OCI-LY1 (cell line): ENCODE measurements around the gene IL1RAPL1.

Experiments used
- H2AFZ ChIP-seq: fragments of 200-600 bp; sonication (generic), shearing (Covaris generic); 2 replicates; pipeline ENCODE4 v1.6.0; 2014; ENCODE audit warnings: antibody characterized with exemption, mild to moderate bottlenecking, low read length
- H3F3A ChIP-seq: fragments of 200-600 bp; sonication (generic), shearing (Covaris generic); 2 replicates; pipeline ENCODE4 v1.6.0; 2014; ENCODE audit warnings: mild to moderate bottlenecking, antibody characterized with exemption, low read length, moderate library complexity; ENCODE audit not compliant: insufficient read depth
- H3K27ac ChIP-seq: fragments of 200-600 bp; sonication (generic); 2 replicates; pipeline ENCODE4 v1.5.1; 2014; ENCODE audit warnings: low read length, mixed run types, mild to moderate bottlenecking, low read depth; ENCODE audit not compliant: poor library complexity, severe bottlenecking
- H3K27me3 ChIP-seq: fragments of 200-600 bp; sonication (generic); 2 replicates; pipeline ENCODE4 v1.6.0; 2014; ENCODE audit warnings: antibody characterized with exemption, mild to moderate bottlenecking, low read length, moderate library complexity; ENCODE audit not compliant: insufficient read depth
- H3K36me3 ChIP-seq: fragments of 200-600 bp; sonication (generic); 2 replicates; pipeline ENCODE4 v1.6.1; 2014; ENCODE audit warnings: mild to moderate bottlenecking, antibody characterized with exemption, low read length, moderate library complexity, mixed read lengths; ENCODE audit not compliant: insufficient read depth
- H3K4me1 ChIP-seq: fragments of 200-600 bp; sonication (generic); 2 replicates; pipeline ENCODE4 v1.5.1; 2014; ENCODE audit warnings: mild to moderate bottlenecking, low read length, moderate library complexity; ENCODE audit not compliant: insufficient read depth, severe bottlenecking
- H3K4me2 ChIP-seq: fragments of 200-600 bp; sonication (generic), shearing (Covaris generic); 2 replicates; pipeline ENCODE4 v1.6.1; 2014; ENCODE audit warnings: low read length
- H3K4me3 ChIP-seq: fragments of 200-600 bp; sonication (generic); 2 replicates; pipeline ENCODE4 v1.5.1; 2014; ENCODE audit warnings: low read length, low read depth, mild to moderate bottlenecking, mixed read lengths; ENCODE audit not compliant: poor library complexity, severe bottlenecking
- H3K79me2 ChIP-seq: fragments of 200-600 bp; shearing (Covaris generic); 2 replicates; pipeline ENCODE4 v1.6.1; 2016; ENCODE audit warnings: mixed run types, low read length, mixed read lengths; ENCODE audit not compliant: insufficient read depth
- H3K9ac ChIP-seq: fragments of 200-600 bp; sonication (generic), shearing (Covaris generic); 2 replicates; pipeline ENCODE4 v1.6.1; 2014; ENCODE audit warnings: mild to moderate bottlenecking, low read length, mixed read lengths
- H3K9me2 ChIP-seq: fragments of 200-600 bp; sonication (generic), shearing (Covaris generic); 2 replicates; pipeline ENCODE4 v1.6.1; 2014; ENCODE audit warnings: low read depth, mild to moderate bottlenecking, low read length, mixed read lengths
- H3K9me3 ChIP-seq: fragments of 200-600 bp; shearing (Covaris generic); 2 replicates; pipeline ENCODE4 v1.6.1; 2014; ENCODE audit warnings: low read length, mixed read lengths
- H4K20me1 ChIP-seq: fragments of 200-600 bp; sonication (generic), shearing (Covaris generic); 2 replicates; pipeline ENCODE4 v1.6.0; 2016; ENCODE audit warnings: mild to moderate bottlenecking, low read length; ENCODE audit not compliant: insufficient read depth
- EZH2 ChIP-seq: fragments of 200-600 bp; sonication (generic), shearing (Covaris generic); IDR thresholded peaks from 2 replicates; pipeline ENCODE4 v1.8.0; 2017; ENCODE audit warnings: borderline replicate concordance, mixed run types, mild to moderate bottlenecking, antibody characterized with exemption, low read length, moderate library complexity, mixed read lengths
- TF ChIP-seq, protein P1 (sequence below): fragments of 200-600 bp; sonication (generic), shearing (Covaris generic); IDR thresholded peaks from 2 replicates; pipeline ENCODE4 v1.5.1; 2017; ENCODE audit warnings: mild to moderate bottlenecking, antibody characterized with exemption, low read length, moderate library complexity, mixed read lengths

IL1RAPL1 gene

DNA sequence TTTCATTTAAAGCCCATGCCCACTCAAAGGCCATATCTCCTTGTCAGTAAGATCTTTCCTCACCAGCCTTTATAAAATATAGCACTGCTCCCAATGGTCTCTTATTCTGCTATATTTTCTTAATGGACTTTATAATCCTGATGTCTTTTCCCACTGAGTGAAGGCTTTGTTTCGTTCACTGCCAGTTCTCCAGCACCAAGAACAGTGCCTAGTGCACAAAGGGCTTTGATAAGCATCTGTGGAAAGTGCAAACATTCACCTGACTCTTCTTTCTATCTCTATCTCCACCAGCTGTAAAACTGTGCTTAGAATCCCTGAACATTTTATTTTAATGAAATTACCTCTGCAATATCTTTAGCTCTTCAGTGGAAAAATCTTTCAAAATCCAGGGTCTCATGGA, 1054.2 kb downstream of the IL1RAPL1 start:
- no peak for TF ChIP-seq EZH2
- TF ChIP-seq, protein P1, sequence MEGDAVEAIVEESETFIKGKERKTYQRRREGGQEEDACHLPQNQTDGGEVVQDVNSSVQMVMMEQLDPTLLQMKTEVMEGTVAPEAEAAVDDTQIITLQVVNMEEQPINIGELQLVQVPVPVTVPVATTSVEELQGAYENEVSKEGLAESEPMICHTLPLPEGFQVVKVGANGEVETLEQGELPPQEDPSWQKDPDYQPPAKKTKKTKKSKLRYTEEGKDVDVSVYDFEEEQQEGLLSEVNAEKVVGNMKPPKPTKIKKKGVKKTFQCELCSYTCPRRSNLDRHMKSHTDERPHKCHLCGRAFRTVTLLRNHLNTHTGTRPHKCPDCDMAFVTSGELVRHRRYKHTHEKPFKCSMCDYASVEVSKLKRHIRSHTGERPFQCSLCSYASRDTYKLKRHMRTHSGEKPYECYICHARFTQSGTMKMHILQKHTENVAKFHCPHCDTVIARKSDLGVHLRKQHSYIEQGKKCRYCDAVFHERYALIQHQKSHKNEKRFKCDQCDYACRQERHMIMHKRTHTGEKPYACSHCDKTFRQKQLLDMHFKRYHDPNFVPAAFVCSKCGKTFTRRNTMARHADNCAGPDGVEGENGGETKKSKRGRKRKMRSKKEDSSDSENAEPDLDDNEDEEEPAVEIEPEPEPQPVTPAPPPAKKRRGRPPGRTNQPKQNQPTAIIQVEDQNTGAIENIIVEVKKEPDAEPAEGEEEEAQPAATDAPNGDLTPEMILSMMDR = no peak
- Histone ChIP-seq H3K36me3 (no peaks in the 10 kb centered on the region), H2AFZ (no peak overlapping the region)

DNA sequence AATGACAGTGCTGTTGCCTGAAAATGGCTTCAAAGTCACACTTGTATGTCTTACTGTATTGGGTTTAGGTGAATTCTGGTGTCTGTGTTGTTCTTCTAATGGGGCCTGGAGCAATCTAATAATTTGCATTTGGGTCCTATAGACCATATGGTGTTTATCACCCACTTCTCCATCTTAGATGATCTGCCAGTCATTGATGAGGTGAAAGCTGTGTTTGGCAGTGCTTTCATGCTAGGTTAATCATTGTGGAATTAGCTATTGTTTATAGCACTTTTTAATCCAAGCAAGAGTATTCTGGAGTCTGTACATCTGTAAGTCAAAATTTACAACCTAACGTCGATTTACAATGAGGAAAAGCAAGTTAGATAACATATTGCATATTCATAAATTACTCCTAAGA, 1055.9 kb downstream of the IL1RAPL1 start:
- H3K4me3 ChIP-seq = no peak overlapping the region
- H3F3A ChIP-seq = no peaks in the 10 kb centered on the region
- H3K4me1 ChIP-seq = no peaks in the 10 kb centered on the region
- H3K36me3 ChIP-seq = no peaks in the 10 kb centered on the region
- no peaks in the 10 kb centered on the region for H3K9me2 ChIP-seq
- no peak overlapping the region for H3K4me2 ChIP-seq
- H3K79me2 ChIP-seq = no peaks in the 10 kb centered on the region
- no peaks in the 10 kb centered on the region for H3K27me3 ChIP-seq
- no peak for TF ChIP-seq EZH2
- TF ChIP-seq, protein P1 = no peak
- no peaks in the 10 kb centered on the region for H3K9me3 ChIP-seq
- no peak overlapping the region for H3K27ac ChIP-seq
- no peak overlapping the region for H2AFZ ChIP-seq
- no peaks in the 10 kb centered on the region for H4K20me1 ChIP-seq
- H3K9ac ChIP-seq = no peak overlapping the region

More for the DNA sequence above, 1054.2 kb downstream of the IL1RAPL1 start:
- Histone ChIP-seq H3K9me2 (no peaks in the 10 kb centered on the region), H3K4me1 (no peaks in the 10 kb centered on the region), H4K20me1 (no peaks in the 10 kb centered on the region), H3K4me3 (no peak overlapping the region), H3K4me2 (no peak overlapping the region), H3K27me3 (no peaks in the 10 kb centered on the region), H3F3A (no peaks in the 10 kb centered on the region), H3K9me3 (no peaks in the 10 kb centered on the region), H3K79me2 (no peaks in the 10 kb centered on the region), H3K27ac (no peak overlapping the region), H3K9ac (no peak overlapping the region)

DNA sequence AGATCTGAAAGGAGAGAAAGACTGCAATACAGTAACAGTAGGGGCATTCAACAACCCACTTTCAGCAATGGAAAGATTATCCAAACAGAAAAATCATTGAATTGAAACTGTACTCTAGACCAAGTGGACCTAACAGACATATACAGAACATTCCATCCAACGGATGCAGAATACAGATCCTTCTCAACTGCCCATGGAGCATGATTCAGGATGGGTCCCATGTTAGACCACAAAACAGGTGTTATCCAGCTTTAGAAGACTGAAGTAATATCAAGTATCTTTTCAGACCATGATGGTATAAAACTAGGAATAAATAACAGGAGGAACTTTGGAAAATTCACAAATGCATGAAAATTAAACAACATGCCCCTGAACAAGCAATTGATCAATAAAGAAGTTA, 1060.9 kb downstream of the IL1RAPL1 start:
- no peaks in the 10 kb centered on the region for H4K20me1 ChIP-seq
- no peak overlapping the region for H3K27ac ChIP-seq
- H2AFZ ChIP-seq = no peak overlapping the region
- no peaks in the 10 kb centered on the region for H3F3A ChIP-seq
- no peak overlapping the region for H3K4me2 ChIP-seq
- no peaks in the 10 kb centered on the region for H3K27me3 ChIP-seq
- no peaks in the 10 kb centered on the region for H3K9me3 ChIP-seq
- no peaks in the 10 kb centered on the region for H3K36me3 ChIP-seq
- no peaks in the 10 kb centered on the region for H3K79me2 ChIP-seq
- H3K4me1 ChIP-seq = no peaks in the 10 kb centered on the region
- H3K9me2 ChIP-seq = no peaks in the 10 kb centered on the region
- no peak overlapping the region for H3K4me3 ChIP-seq
- TF ChIP-seq, protein P1 = no peak
- TF ChIP-seq EZH2 = no peak
- H3K9ac ChIP-seq = no peak overlapping the region
